Stimulated activated CD8-positive, alpha-beta memory T cell treated with anti-CD3 and anti-CD28 coated beads, Interleukin-7, amount 100 ng/mL, for 24 hours (primary cell): ENCODE results near the gene MIGA1.

Experiments used
- DNase-seq: peaks from one replicate; pipeline ENCODE4 v3.0.0-alpha.2; 2020; ENCODE audit warnings: low read depth

Gene MIGA1

DNA sequence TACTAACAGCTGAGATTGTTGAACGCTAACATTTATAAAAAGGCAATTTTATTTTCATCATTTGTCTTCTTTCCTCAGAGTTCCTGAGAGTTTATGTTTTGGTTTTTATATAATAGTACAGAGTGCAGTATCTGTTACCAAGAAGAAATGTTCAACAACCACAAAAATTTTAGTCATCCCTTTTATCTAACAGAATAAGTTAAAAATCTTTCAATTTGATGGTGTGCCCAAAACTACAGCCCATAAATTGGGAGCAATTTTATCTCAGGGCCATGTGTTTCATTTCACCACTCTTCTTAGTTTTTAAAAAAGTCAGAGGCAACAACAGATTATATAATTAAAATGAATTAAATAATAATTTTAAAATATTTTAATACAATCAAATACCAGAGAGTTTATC lies 146.1 kb downstream of the MIGA1 start:
- no peak for DNase-seq

DNA sequence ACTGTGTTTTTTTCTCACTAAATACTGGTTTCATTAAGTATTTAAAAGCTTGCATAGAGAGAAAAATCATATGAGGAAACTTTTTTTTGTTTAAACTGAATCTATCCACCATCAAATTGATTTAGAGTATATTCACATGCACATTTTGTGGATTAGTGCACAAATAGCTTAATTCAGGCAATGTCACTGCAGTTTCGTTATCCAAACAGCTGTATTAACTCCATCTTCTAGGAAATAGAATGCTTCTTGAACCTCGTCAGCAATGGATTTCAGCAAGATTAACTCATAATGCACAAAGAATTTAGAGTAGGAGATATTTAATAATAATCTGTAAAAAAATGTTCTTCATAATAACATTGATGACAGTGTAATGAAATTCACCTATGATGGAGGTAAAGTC lies 146.5 kb downstream of the MIGA1 start:
- no peak for DNase-seq

DNA sequence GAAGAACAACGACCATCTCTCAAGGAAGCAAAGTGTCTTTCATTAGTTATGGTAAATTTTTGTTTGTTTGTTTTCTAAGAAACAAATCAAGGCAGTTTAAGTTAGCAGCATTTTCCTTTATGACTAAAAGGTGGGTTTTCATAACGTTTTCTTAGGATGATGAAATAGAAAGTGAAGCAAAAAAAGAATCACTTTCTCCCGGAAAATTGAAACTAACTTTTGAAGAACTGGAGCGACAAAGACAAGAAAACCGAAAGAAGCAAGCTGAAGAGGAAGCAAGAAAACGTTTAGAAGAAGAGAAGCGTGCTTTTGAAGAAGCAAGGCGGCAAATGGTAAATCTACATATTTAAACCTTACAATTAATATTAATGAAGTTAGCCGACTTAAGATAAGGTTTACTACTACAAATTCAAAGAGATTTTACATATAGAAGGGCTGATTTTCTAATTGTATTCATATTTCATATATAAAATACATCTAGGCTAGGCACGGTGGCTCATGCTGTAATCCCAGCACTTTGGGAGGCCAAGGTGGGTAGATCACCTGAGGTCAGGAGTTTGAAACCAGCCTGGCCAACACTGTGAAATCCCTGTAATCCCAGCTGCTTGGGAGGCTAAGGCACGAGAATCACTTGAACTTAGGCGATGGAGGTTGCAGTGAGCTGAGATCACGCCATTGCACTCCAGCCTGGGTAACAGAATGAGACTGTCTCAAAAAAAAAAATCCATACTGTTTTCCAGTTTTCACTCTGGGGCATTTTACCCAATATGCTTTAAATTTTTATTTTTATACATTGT lies 147.3 kb downstream of the MIGA1 start:
- DNase-seq = no peak

DNA sequence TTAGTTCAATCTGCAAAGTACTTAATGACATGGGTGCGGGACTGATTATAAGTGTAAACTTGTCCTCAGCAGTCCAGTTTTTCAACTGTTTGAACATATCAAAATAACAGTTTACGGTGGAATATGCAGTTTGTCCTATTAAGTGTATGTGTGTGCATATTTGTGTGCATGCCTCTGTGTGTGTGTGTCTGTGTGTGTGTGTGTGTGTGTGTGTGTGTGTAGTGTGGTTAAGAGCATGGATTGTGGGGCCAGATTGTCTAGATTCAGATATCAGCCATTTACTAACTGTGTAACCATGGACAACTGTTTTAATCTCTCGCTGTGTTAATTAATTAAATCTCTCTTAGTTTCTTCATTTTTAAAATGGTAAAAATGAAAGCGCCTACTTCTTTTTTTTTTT lies 148.0 kb downstream of the MIGA1 start:
- DNase-seq = no peak
